Measurements from ENCODE around the gene CPA2.
A peak's percentile ranks its signal among the peaks of the same experiment; 100 is the strongest.

Gene CPA2

DNA sequence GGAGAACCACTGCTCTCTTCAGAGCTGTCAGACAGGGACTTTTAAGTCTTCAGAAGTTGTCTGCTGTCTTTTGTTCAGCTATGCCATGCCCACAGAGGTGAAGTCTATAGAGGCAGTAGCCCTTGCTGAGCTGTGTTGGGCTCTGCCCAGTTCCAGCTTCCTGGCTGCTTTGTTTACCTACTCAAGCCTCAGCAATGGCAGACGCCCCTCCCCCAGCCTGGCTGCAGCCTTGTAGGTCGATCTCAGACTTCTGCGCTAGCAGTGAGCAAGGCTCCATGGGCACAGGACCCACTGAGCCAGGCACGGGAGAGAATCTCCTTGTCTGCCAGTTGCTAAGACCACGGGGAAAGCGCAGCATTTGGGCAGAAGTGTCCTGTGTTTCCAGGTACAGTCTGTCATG is 12.1 kb upstream of the CPA2 start:
- H3K4me3 ChIP-seq (ENCODE audit: low read depth, low read length), result no peak overlapping the region
- TF ChIP-seq CTCF (IDR thresholded peaks at IDR 0.05; ENCODE audit: low read depth, low read length) (no peak), POLR2A (IDR thresholded peaks at IDR 0.05; ENCODE audit: extremely low read depth, insufficient read length) (no peak)
- no peak for DNase-seq (ENCODE audit: low read depth)

- no peak overlapping the region for H3K4me3 ChIP-seq (ENCODE audit: low read depth, low read length)
- no peak for DNase-seq (ENCODE audit: low read depth)
- no peak for TF ChIP-seq CTCF (IDR thresholded peaks at IDR 0.05; ENCODE audit: low read depth, low read length)
These were observed 10.0 kb upstream of the CPA2 start for GRCh38 chr7:130256704-130257103.

- DNase-seq (ENCODE audit: low read depth), result no peak
- no peak overlapping the region for H3K4me3 ChIP-seq (ENCODE audit: low read depth, low read length)
- TF ChIP-seq, protein P1, sequence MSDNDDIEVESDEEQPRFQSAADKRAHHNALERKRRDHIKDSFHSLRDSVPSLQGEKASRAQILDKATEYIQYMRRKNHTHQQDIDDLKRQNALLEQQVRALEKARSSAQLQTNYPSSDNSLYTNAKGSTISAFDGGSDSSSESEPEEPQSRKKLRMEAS (IDR thresholded peaks at IDR 0.05; ENCODE audit: low read depth, low read length), result no peak
These were observed 8.1 kb upstream of the CPA2 start for GRCh38 chr7:130258494-130259078.

GRCh38 chr7:130262448-130262847 is 4.2 kb upstream of the CPA2 start:
- H3K4me3 ChIP-seq (ENCODE audit: low read depth, low read length), result no peak overlapping the region
- DNase-seq (ENCODE audit: low read depth), result no peak
- TF ChIP-seq MYC (IDR thresholded peaks at IDR 0.05; ENCODE audit: low read depth, low read length) (no peak), CTCF (IDR thresholded peaks at IDR 0.05; ENCODE audit: low read depth, low read length) (no peak)

GRCh38 chr7:130263130-130263529 is 3.5 kb upstream of the CPA2 start:
- TF ChIP-seq CTCF (IDR thresholded peaks at IDR 0.05; ENCODE audit: low read depth, low read length), result no peak
- no peak for TF ChIP-seq POLR2A (IDR thresholded peaks at IDR 0.05; ENCODE audit: extremely low read depth, insufficient read length)

DNA sequence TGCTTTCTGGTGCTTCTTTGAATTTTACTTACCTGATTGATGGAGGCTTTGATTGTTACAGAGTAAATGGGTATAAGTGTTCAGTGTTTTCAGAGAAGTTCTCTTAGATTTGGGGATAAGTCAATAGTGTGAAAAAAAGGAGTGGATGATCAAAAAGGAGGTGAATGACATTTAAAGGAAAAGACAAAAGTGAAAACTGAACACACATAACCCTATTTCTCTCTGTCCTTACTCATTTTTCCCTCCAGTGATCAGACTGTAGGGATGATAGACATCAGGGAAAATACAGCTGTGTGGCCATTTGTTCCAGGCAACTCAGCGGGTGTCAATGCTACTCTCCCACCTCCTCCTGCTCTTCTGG is 278 bp downstream of the CPA2 start:
- TF ChIP-seq CTCF (IDR thresholded peaks at IDR 0.05; ENCODE audit: low read depth, low read length) (no peak), MYC (IDR thresholded peaks at IDR 0.05; ENCODE audit: low read depth, low read length) (no peak)
- TF ChIP-seq, protein P1 (IDR thresholded peaks at IDR 0.05; ENCODE audit: low read depth, low read length), result no peak
- no peak for DNase-seq (ENCODE audit: low read depth)
- no peak overlapping the region for H3K4me3 ChIP-seq (ENCODE audit: low read depth, low read length)

More at GRCh38 chr7:130263130-130263529, 3.5 kb upstream of the CPA2 start:
- peak; percentile 52 for DNase-seq (ENCODE audit: low read depth)
- no peak overlapping the region for H3K4me3 ChIP-seq (ENCODE audit: low read depth, low read length)
